RWPE1 (cell line): Measurements from ENCODE around the gene SFTPA1.
"Not testable (repeated sequence)": the region's sequence is repeated elsewhere in the genome, so short reads cannot be mapped to it uniquely, and the experiment has no call there.

Experiments used
- CTCF ChIA-PET: fragments of 350-600 bp; sonication (Branson Sonifier 250); formaldehyde crosslinking; extraction: SDS; loops from one replicate; lab custom pipeline; 2021; lab: Yijun Ruan, JAX
- POLR2A ChIA-PET: fragments of 400-600 bp; formaldehyde crosslinking; extraction: SDS; loops from one replicate; lab custom pipeline; 2020; ENCODE audit warnings: antibody characterized with exemption; ENCODE audit not compliant: low non-redundant PET; lab: Yijun Ruan, JAX
- DNase-seq: peaks from one replicate; pipeline ENCODE4 v3.0.0; 2012; ENCODE audit warnings: low spot score
- H3K27ac ChIP-seq: fragments of 450-650 bp; 2 replicates; pipeline ENCODE4 v1.5.1; 2017
- CTCF ChIP-seq: fragments of 450-650 bp; conservative IDR thresholded peaks from 2 replicates; pipeline ENCODE4 v1.5.1; 2017; ENCODE audit warnings: low read depth, mild to moderate bottlenecking

The SFTPA1 gene

DNA sequence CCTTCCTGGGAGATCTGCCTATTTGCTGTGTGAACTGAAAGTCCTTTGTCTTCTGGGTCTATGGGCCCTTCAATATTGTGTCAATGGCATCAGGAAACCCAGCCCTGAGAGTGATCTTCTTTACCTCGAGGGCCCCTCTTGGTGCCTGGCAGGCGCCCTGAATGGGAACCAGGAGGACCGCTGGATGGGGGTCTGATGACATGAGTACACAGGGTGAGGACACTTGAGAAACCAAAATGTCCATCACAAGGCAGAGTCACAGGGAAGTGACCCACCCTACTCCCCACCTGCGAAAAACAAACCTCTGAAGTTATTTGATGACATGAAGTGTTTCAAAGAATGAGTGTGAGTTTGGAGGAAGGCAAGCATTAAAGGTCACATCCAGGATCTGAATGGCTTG lies 17.3 kb downstream of the SFTPA1 start:
- TF ChIP-seq CTCF, result no peak
- POLR2A ChIA-PET, result no interaction called here
- H3K27ac ChIP-seq, result no peak overlapping the region
- DNase-seq, result no peak
- CTCF ChIA-PET, result no interaction called here

- TF ChIP-seq CTCF, result no peak
- ChIA-PET CTCF (no interaction called here), POLR2A (no interaction called here)
- DNase-seq, result no peak
- H3K27ac ChIP-seq, result no peak overlapping the region
Observed at GRCh38 chr10:79628988-79629954, 18.5 kb downstream of the SFTPA1 start.

- H3K27ac ChIP-seq, result no peak overlapping the region
- POLR2A ChIA-PET, result no interaction called here
- DNase-seq, result no peak
- CTCF ChIA-PET, result no interaction called here
- no peak for TF ChIP-seq CTCF
Observed at GRCh38 chr10:79629955-79630327, 19.2 kb downstream of the SFTPA1 start.

DNA sequence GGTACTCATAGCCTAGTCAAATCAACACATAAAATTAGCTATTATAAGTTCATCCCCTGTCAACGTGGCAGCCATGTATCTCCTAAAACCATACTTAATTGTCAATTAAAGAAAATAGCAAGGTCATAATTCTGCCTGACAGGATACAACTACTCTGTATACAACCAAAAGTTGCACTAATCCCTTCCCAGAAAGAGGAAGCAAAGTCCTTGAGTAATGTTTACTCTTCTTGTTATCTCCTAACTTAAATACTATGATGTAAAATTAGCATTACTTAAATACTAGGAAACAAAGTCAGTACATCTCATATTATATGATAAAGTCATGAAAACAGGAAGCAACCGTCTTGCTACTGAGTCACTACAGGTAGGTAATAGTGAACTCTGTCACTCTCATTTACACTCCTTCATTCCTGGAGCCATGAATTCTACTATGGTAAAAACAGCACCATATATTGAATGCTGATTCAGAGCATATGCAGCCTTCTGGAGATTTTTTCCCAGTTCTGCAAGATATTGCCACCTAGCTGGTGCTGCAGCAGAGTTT lies 26.0 kb downstream of the SFTPA1 start:
- DNase-seq, CTCF ChIA-PET, POLR2A ChIA-PET, H3K27ac ChIP-seq: not testable (repeated sequence)

DNA sequence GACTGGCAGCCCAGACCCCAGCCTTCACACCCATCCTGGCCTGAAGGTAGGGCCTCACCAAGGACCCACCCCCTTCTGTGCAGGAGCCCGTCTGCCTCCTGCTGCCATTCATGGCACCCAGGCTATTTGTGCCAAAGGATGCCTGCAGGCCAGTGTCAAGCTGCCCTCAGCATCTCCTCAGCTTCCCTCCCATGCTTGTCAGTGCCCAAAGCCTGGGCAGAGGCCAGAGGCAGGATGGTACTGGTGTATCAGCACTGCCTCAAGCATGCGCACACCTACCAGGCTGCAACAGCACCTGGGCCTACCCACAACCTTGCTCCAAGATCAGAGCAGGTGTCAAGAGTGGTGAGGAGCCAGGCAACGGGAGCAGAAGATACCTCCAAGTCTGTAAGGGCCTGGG lies 27.6 kb downstream of the SFTPA1 start:
- TF ChIP-seq CTCF, result no peak

GRCh38 chr10:79652695-79653094 lies 42.0 kb downstream of the SFTPA1 start:
- CTCF ChIA-PET, POLR2A ChIA-PET, DNase-seq, H3K27ac ChIP-seq: not testable (repeated sequence)

More for the DNA sequence above, 27.6 kb downstream of the SFTPA1 start:
- ChIA-PET CTCF (interaction anchor here (0.6 to 0.7 kb wide), 2 partner anchors 84 to 623 kb away, joined by 3 to 4 read pairs; no protein-coding TSS in a partner anchor), POLR2A (no interaction called here)
- H3K27ac ChIP-seq, result no peak overlapping the region
- DNase-seq, result no peak

DNA sequence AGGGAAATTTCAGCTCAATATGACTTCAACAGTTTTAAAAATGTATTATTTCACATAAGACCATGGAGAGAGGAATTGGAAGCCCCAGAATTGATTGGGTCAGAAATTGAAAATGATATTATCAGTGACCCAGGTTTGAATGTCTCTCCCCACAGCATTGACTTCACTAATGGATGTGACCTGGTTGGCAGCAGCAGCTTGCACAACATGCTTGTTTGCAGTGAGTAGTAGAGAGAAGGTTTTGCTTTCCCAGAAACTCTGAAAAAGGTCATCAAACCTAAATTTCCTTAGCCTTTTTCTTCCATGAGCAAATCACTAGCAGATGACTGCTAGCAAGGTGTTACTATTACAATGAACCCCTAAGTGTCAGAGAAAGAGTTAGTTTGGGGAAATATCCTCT lies 52.5 kb downstream of the SFTPA1 start:
- DNase-seq, POLR2A ChIA-PET, H3K27ac ChIP-seq, CTCF ChIA-PET: not testable (repeated sequence)

DNA sequence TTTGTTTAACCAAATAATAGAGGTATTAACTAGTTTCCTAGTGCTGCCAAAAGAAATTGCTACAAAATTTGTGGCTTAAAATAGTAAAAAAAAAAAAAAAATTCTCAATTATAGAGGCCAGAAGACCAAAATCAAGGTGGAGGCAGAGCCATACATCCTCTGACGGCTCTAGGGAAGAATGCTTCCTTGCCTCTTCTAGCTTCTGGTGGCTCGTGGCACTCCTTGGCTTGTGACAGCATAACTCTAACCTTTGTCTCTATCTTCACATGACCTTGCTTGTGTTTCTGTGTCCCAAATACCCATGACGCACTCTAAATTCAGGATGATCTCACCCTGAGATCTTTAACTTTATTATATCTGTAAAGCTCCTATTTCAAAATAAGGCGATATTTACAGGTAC lies 53.9 kb downstream of the SFTPA1 start:
- CTCF ChIA-PET, POLR2A ChIA-PET, H3K27ac ChIP-seq, DNase-seq: not testable (repeated sequence)
